Measurements from ENCODE around the gene SLMAP.
A peak's percentile ranks its signal among the peaks of the same experiment; 100 is the strongest.
"Not testable (repeated sequence)": the region's sequence is repeated elsewhere in the genome, so short reads cannot be mapped to it uniquely, and the experiment has no call there.

SLMAP gene

GRCh38 chr3:57794951-57795350 is 38.8 kb downstream of the SLMAP start:
- no peak for DNase-seq (ENCODE audit: low read depth)

DNA sequence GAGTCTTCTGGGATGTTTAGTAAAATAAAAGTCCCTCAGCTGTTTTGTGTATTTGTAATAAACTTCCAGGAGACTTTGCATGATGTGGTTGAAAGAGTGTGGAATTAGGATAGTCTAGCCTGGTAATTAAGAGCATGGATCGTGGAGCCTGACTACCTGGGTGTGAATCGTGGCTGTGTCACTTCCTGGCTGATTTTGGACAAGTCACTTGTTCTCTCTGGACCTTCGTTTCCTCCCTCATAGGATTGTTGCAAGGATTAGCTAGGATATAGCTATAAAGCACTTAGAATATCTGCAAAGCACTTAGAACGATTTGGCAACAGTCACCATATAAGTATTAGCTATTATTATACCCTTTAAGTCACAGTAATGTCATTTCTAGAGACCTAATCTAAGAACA is 40.2 kb downstream of the SLMAP start:
- no peak for DNase-seq (ENCODE audit: low read depth)

GRCh38 chr3:57797701-57798487 is 41.8 kb downstream of the SLMAP start:
- DNase-seq (ENCODE audit: low read depth) = no peak

- peak; percentile 81 for DNase-seq (ENCODE audit: low read depth)
These were observed 47.6 kb downstream of the SLMAP start for GRCh38 chr3:57803647-57804081.

DNA sequence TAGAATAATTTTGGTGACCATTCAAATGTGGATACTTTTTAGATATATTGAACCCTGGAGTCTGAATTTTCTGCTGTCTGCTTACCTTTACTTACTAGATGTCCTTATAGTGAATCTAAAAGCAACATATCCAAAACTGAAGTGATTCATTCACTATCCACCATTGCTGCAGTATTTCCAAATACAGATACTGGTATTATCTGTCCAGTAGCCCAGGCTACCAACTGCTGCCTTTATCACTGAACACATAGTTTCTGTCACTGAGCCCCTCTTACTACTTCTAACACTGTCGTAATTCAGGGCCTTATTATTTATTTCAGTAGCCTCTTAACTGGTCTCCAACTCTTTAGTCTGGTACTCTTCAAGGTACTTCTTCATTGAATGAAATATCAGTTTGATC is 49.2 kb downstream of the SLMAP start:
- DNase-seq (ENCODE audit: low read depth) = no peak

GRCh38 chr3:57805674-57806073 is 49.6 kb downstream of the SLMAP start:
- peak; percentile 26 for DNase-seq (ENCODE audit: low read depth)

DNA sequence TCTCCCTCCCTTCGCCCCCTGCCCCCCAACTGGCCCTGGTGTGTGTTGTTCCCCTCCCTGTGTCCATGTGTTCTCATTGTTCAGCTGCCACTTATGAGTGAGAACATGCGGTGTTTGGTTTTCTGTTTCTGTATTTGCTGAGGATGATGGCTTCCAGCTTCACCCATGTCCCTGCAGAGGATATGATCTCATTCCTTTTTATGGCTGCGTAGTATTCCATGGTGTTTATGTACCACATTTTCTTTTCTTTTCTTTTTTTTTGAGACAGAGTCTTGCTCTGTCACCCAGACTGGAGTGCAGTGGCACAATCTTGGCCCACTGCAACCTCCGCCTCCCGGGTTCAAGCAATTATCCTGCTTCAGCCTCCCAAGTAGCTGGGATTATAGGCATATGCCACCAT is 50.1 kb downstream of the SLMAP start:
- not testable (repeated sequence) for DNase-seq (ENCODE audit: low read depth)

GRCh38 chr3:57808961-57809608 is 53.0 kb downstream of the SLMAP start:
- no peak for DNase-seq (ENCODE audit: low read depth)

- no peak for DNase-seq (ENCODE audit: low read depth)
These were observed 53.5 kb downstream of the SLMAP start for GRCh38 chr3:57809609-57809968.

DNA sequence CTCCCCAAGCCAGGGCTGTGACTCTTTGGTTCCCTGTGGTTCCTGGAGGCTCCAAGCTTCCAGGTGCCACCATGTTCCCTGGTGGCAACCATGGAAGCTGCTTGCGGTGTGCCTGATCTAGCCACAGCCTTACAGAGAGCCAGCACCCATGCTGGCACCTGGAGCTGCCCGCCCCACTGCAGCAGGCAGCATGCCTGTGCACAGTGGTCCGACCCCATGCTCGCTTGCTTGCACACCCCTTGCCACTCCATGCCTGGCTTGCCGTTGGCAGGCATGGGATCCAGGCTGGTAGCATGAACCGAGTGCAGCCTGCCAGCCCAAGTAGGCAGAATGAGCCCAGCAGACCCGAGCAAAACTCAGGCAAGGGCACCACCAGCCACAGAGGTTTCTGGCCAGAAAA is 53.9 kb downstream of the SLMAP start:
- DNase-seq (ENCODE audit: low read depth) = no peak

GRCh38 chr3:57810471-57811137 is 54.5 kb downstream of the SLMAP start:
- DNase-seq (ENCODE audit: low read depth) = no peak

DNA sequence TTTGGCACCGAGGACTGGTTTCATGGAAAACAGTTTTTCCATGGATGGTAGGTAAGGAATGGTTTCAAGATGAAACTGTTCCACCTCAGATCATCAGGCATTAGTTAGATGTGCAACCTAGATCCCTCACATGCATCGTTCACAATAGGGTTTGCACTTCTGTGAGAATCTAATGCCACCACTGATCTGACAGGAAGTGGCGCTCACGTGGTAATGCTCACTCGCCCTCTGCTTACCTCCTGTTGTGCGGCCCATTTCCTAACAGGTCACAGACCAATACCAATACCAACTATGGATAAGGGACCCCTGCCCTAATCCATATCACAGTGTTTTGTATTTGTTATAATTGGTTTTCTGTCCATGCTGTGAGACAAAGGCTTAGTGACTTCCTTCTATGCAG is 58.9 kb downstream of the SLMAP start:
- DNase-seq (ENCODE audit: low read depth) = no peak

DNA sequence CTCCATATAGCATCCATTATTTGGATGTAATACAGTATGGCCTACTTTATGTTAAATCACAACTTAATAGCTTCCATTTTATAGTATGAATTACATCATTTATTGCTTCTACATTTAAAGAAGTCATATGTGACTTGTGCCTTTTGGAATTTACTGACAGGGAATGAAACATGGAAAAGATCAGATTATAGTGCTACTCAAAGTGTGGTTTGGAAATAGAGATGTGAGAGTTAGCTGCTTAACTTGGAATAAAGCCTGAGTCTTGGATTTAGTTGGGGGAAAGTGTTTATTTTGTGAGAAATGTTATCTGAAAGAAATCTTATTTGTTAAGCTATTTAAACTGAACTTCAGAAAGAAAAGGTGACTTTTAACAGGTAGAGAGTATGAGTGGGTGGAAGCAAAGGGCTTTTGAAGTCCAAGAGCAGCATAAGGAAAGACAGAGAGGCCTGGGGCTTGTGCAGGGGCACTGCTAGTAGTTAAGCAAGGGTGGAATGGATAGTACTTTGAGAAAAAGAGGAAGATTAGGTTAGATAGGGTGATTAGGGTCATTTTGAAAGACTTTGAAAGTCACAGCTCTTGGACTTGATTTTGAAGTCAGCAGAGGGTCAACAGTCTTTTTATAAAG is 60.5 kb downstream of the SLMAP start:
- no peak for DNase-seq (ENCODE audit: low read depth)

DNA sequence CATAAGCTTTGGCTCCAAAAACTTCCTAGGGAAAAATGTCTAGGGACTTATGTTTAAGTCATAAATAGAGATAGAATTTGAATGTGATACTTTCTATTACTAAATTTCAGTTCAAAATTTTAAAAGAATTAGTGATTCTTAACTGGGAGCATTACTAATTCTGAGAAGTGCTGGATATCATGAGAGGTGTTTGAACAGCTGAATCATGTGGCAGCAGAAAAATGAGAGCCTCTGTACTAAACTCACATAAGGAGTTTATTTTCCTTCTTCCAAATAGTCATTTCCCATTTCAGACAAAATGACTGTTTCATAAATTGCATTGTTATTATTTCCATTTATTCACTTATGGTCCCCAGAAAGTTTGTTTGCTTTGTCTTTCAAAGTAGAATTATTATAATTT is 62.7 kb downstream of the SLMAP start:
- DNase-seq (ENCODE audit: low read depth) = no peak

GRCh38 chr3:57820479-57820878 is 64.4 kb downstream of the SLMAP start:
- DNase-seq (ENCODE audit: low read depth) = no peak

- DNase-seq (ENCODE audit: low read depth) = no peak
These were observed 65.7 kb downstream of the SLMAP start for GRCh38 chr3:57821765-57822164.

DNA sequence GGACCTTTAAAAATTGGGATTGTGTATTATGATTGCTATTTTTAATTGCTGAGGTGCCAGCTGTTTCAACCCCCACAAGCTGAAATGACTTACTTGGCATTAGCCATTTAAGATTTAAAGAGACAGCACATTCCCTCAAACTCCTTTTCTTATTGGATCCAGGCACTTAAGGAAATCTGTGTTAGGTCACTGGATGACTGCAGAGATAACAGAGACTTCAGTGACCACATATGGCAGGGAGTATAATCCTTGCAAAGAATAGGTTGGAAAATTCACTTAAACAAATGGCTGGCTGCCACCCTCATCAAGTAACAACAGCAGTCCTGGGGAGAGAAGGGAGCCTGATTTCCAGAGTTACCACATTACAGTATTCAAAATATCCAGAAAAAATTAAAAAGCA is 66.6 kb downstream of the SLMAP start:
- no peak for DNase-seq (ENCODE audit: low read depth)

- no peak for DNase-seq (ENCODE audit: low read depth)
These were observed 69.0 kb downstream of the SLMAP start for GRCh38 chr3:57825116-57825515.

DNA sequence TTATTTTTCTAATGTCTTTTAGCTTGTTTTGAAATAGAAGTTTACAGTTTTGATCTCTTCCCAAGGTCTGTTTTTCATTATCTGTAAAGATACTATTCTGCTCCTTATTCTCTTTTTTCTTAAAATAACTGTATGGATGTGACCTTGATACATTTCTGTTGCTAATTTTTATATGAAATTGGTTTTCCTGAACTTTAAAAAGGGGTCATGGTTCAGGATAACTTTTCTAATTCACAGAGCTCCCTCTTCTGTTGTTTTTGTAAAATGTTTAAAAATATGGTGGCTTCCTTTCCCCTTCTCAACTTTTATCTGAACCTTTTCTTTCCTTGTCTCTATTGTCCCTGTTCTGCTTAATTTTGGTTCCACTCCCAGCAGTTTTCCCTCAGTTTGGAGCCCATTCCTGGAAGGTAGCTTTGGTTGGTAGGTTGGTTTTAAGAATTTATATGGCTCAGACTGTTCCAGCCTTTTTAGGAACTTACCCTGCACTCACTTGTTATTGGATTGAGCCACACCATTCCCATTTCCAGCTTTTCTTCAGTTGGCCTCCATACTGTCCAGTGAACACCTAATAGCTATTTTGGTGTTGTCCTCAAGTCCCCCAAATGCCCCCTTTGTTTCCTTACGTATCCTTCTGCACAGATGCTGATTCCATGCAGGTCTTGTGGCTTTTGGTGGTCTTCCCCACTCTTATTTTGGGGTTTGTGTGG is 70.3 kb downstream of the SLMAP start:
- DNase-seq (ENCODE audit: low read depth) = no peak

DNA sequence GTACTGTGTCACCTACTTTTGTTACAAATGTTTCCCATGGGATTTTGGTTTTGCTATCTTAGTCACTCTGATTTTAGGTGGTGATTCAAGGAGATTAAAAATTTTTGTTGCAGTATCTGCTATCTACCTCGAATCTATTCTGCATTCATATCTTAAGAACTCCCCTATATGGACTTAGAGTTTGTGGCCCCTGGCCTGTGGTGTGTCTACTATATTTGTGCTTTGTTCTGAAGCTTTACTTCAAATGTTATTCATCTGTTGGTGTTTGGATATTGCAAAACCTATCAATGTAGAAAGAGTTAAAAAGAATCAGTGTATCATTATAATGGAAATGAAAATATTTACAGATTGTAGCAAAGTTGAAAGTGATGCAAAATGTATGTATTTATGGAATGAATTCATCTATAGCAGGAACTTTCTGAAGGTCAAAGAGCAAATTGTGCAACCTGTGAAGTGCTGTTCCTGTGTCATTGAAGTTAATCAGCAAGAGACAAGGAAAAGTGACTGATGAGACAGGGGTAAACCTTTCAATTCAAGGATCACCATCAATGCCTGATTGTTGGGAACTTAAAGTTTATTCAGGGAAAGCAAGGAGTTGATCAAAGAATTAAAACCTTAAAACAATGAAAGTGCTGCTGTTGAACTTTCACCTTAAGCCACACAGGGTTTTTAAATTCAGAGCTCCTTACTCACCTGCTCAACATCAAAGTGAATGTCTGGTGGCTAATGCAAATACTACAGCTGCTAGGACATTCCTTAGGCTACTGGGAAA is 71.0 kb downstream of the SLMAP start:
- no peak for DNase-seq (ENCODE audit: low read depth)

- DNase-seq (ENCODE audit: low read depth) = no peak
These were observed 71.6 kb downstream of the SLMAP start for GRCh38 chr3:57827757-57828156.

Data from GM04503 (cell line).